ENCODE data around the gene LRRK1.

The LRRK1 gene

DNA sequence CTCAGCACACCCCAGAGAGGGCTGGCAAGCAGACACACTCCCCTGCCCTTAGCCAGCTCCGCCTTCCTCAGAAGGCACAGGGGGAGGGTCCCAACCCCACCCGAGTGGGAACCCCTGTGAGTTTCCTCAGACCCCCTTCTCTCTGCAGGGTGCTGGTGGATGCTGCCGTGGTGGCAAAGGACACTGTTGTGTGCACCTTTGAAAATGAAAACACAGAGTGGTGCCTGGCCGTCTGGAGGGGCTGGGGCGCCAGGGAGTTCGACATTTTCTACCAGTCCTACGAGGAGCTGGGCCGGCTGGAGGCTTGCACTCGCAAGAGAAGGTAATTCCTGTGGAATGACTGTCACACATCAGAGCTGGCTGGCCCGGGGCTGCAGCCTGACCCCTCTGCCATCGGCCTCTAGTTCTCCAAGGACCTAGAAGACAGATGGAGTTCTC lies 149.4 kb downstream of the LRRK1 start:
- TF ChIP-seq, protein P1, sequence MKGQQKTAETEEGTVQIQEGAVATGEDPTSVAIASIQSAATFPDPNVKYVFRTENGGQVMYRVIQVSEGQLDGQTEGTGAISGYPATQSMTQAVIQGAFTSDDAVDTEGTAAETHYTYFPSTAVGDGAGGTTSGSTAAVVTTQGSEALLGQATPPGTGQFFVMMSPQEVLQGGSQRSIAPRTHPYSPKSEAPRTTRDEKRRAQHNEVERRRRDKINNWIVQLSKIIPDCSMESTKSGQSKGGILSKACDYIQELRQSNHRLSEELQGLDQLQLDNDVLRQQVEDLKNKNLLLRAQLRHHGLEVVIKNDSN (IDR thresholded peaks at IDR 0.05), result no peak
- no peak for TF ChIP-seq CREB1 (IDR thresholded peaks at IDR 0.05; ENCODE audit: low read depth)
- no peak for TF ChIP-seq ZBTB7A (IDR thresholded peaks at IDR 0.05; ENCODE audit: low read depth)
- no peak for TF ChIP-seq TAF1 (IDR thresholded peaks at IDR 0.05; ENCODE audit: low read depth)
- no peak for TF ChIP-seq REST (IDR thresholded peaks at IDR 0.05; ENCODE audit: low read depth)
- no peak for TF ChIP-seq YY1 (IDR thresholded peaks at IDR 0.05; ENCODE audit: low read depth)
- no peak for TF ChIP-seq CEBPB (IDR thresholded peaks at IDR 0.05)
- TF ChIP-seq MAX (IDR thresholded peaks at IDR 0.05), result no peak
- TF ChIP-seq EP300 (IDR thresholded peaks at IDR 0.05; ENCODE audit: borderline replicate concordance), result no peak

GRCh38 chr15:101068961-101069653 lies 149.9 kb downstream of the LRRK1 start:
- TF ChIP-seq EP300 (IDR thresholded peaks at IDR 0.05; ENCODE audit: borderline replicate concordance) (no peak), REST (IDR thresholded peaks at IDR 0.05; ENCODE audit: low read depth) (no peak), RAD21 (IDR thresholded peaks at IDR 0.05; ENCODE audit: low read depth) (no peak), YY1 (IDR thresholded peaks at IDR 0.05; ENCODE audit: low read depth) (no peak), NFIC (IDR thresholded peaks at IDR 0.05) (no peak), EGR1 (IDR thresholded peaks at IDR 0.05) (no peak), TAF1 (IDR thresholded peaks at IDR 0.05; ENCODE audit: low read depth) (no peak), TEAD4 (IDR thresholded peaks at IDR 0.05) (no peak), ZBTB7A (IDR thresholded peaks at IDR 0.05; ENCODE audit: low read depth) (no peak), CREB1 (IDR thresholded peaks at IDR 0.05; ENCODE audit: low read depth) (no peak), CEBPB (IDR thresholded peaks at IDR 0.05) (no peak), MAX (IDR thresholded peaks at IDR 0.05) (no peak), TCF12 (IDR thresholded peaks at IDR 0.05; ENCODE audit: low read depth) (no peak)
- TF ChIP-seq, protein P1 (IDR thresholded peaks at IDR 0.05), result no peak

- no peak for TF ChIP-seq CREB1 (IDR thresholded peaks at IDR 0.05; ENCODE audit: low read depth)
- no peak for TF ChIP-seq TEAD4 (IDR thresholded peaks at IDR 0.05)
- no peak for TF ChIP-seq REST (IDR thresholded peaks at IDR 0.05; ENCODE audit: low read depth)
- no peak for TF ChIP-seq EGR1 (IDR thresholded peaks at IDR 0.05)
- no peak for TF ChIP-seq NFIC (IDR thresholded peaks at IDR 0.05)
- no peak for TF ChIP-seq ZBTB7A (IDR thresholded peaks at IDR 0.05; ENCODE audit: low read depth)
- no peak for TF ChIP-seq TCF12 (IDR thresholded peaks at IDR 0.05; ENCODE audit: low read depth)
- no peak for TF ChIP-seq EP300 (IDR thresholded peaks at IDR 0.05; ENCODE audit: borderline replicate concordance)
- no peak for TF ChIP-seq TAF1 (IDR thresholded peaks at IDR 0.05; ENCODE audit: low read depth)
- TF ChIP-seq CEBPB (IDR thresholded peaks at IDR 0.05), result no peak
- TF ChIP-seq YY1 (IDR thresholded peaks at IDR 0.05; ENCODE audit: low read depth), result no peak
- TF ChIP-seq, protein P1 (IDR thresholded peaks at IDR 0.05), result no peak
- no peak for TF ChIP-seq FOXM1 (IDR thresholded peaks at IDR 0.05; ENCODE audit: borderline replicate concordance, low read depth)
- no peak for TF ChIP-seq MAX (IDR thresholded peaks at IDR 0.05)
- no peak for TF ChIP-seq RAD21 (IDR thresholded peaks at IDR 0.05; ENCODE audit: low read depth)
These were observed 150.5 kb downstream of the LRRK1 start for GRCh38 chr15:101069654-101069973.
